T-cell (primary cell): ENCODE measurements around the gene SCT. TPM values are rescaled to one million over a fixed set of nuclear protein-coding genes. Genes with fewer than 3 reads are reported as not detected.
"Not testable (repeated sequence)": the region's sequence is repeated elsewhere in the genome, so short reads cannot be mapped to it uniquely, and the experiment has no call there.

Experiments used
- ATAC-seq, 4 experiments: fragments of 200-7000 bp in 3 of 4; fragments of 150-1000 bp in 1 of 4; cut with Tn5 transposase; replicated peaks in 1 of 4; 1 replicate in 3 of 4; 2 replicates in 1 of 4; pipeline ENCODE4 v1.10.0; 2021; ENCODE audit warnings: moderate library complexity in 3 of 4, mild to moderate bottlenecking in 2 of 4, moderate number of reproducible peaks in 1 of 4
- CTCF ChIA-PET, 2 donors: fragments of 300-600 bp; sonication (Branson Sonifier 250); formaldehyde crosslinking; loops; one replicate each; lab custom pipeline; 2022; ENCODE audit warnings: antibody characterized with exemption in 2 of 2; lab: Charles Lee
- POLR2A ChIA-PET, 2 donors: fragments of 300-600 bp; sonication (Branson Sonifier 250); formaldehyde crosslinking; loops; one replicate each; lab custom pipeline; 2022; ENCODE audit warnings: antibody characterized with exemption in 2 of 2; lab: Charles Lee
- DNase-seq, 35 experiments: peaks; one replicate each; pipeline versions ENCODE4 v3.0.0 to v3.0.0-alpha.2; 2013 to 2023
- H3K27ac ChIP-seq: one replicate; pipeline ENCODE4 v1.5.1; 2013; ENCODE audit warnings: low read length
- H3K27me3 ChIP-seq, 2 experiments: replicated peaks in 1 of 2; 1 replicate in 1 of 2; 2 replicates in 1 of 2; pipeline versions ENCODE4 v1.6.1 to v1.7.0; 2013; ENCODE audit warnings: low read length in 1 of 2, mixed read lengths in 1 of 2; ENCODE audit not compliant: control insufficient read depth in 2 of 2, insufficient read depth in 2 of 2; ENCODE audit errors: extremely low read depth in 1 of 2
- H3K36me3 ChIP-seq, 2 donors: 1 replicate in 1 of 2; 2 replicates in 1 of 2; pipeline versions ENCODE4 v1.6.1 to v1.7.0; 2013; ENCODE audit warnings: low read length in 1 of 2; ENCODE audit not compliant: control insufficient read depth in 2 of 2, insufficient read depth in 1 of 2; ENCODE audit errors: extremely low read depth in 1 of 2
- H3K4me1 ChIP-seq, 2 experiments: 1 replicate in 1 of 2; 2 replicates in 1 of 2; pipeline versions ENCODE4 v1.6.1 to v1.7.0; 2013; ENCODE audit warnings: low read length in 2 of 2, mixed read lengths in 1 of 2; ENCODE audit not compliant: insufficient read depth in 2 of 2, control insufficient read depth in 1 of 2; ENCODE audit errors: extremely low read depth in 1 of 2
- H3K4me3 ChIP-seq, 2 donors: 1 replicate in 1 of 2; 2 replicates in 1 of 2; pipeline versions ENCODE4 v1.5.1 to v1.7.0; 2013; ENCODE audit warnings: mild to moderate bottlenecking in 2 of 2, low read length in 1 of 2, moderate library complexity in 1 of 2; ENCODE audit not compliant: control insufficient read depth in 1 of 2; ENCODE audit errors: extremely low read depth in 1 of 2
- H3K9me3 ChIP-seq: 2 replicates; pipeline ENCODE4 v1.7.0; 2013
- H3K27ac Mint-ChIP-seq, 2 donors: one replicate each; pipeline ENCODE4 v1.8.0; 2020 to 2021; ENCODE audit warnings: mild to moderate bottlenecking in 2 of 2, mixed read lengths in 2 of 2
- H3K27me3 Mint-ChIP-seq, 2 donors: one replicate each; pipeline ENCODE4 v1.8.0; 2021 to 2022; ENCODE audit warnings: mixed read lengths in 2 of 2
- H3K36me3 Mint-ChIP-seq: one replicate; pipeline ENCODE4 v1.8.0; 2021; ENCODE audit warnings: mixed read lengths
- H3K4me1 Mint-ChIP-seq, 3 donors: one replicate each; pipeline ENCODE4 v1.8.0; 2020 to 2022; ENCODE audit warnings: mixed read lengths in 3 of 3, mild to moderate bottlenecking in 1 of 3
- H3K4me3 Mint-ChIP-seq, 3 donors: one replicate each; pipeline ENCODE4 v1.8.0; 2020 to 2022; ENCODE audit warnings: mild to moderate bottlenecking in 3 of 3, mixed read lengths in 3 of 3, moderate library complexity in 3 of 3
- H3K9me3 Mint-ChIP-seq, 3 donors: one replicate each; pipeline ENCODE4 v1.8.0; 2020 to 2022; ENCODE audit warnings: mixed read lengths in 3 of 3
- WGBS: methylation state at CpG from one replicate; pipeline ENCODE4 v1.1.5; 2013; ENCODE audit warnings: missing lambda C conversion rate; ENCODE audit not compliant: insufficient coverage; 5-methylcytosine and 5-hydroxymethylcytosine counted together
- total RNA-seq, 35 experiments: library from RNA in 6 of 35; stranded (reverse) in 6 of 35; fragments of 120-200 nt in 1 of 35; gene quantifications; one replicate each; pipeline versions ENCODE4 v1.2.1 to v1.2.4 and lab custom pipeline; 2013 to 2026

Gene SCT
- total RNA-seq, 5 donors from 2014 or later (not counting 1 experiment from before 2014, with no cell fraction given) = not detected

DNA sequence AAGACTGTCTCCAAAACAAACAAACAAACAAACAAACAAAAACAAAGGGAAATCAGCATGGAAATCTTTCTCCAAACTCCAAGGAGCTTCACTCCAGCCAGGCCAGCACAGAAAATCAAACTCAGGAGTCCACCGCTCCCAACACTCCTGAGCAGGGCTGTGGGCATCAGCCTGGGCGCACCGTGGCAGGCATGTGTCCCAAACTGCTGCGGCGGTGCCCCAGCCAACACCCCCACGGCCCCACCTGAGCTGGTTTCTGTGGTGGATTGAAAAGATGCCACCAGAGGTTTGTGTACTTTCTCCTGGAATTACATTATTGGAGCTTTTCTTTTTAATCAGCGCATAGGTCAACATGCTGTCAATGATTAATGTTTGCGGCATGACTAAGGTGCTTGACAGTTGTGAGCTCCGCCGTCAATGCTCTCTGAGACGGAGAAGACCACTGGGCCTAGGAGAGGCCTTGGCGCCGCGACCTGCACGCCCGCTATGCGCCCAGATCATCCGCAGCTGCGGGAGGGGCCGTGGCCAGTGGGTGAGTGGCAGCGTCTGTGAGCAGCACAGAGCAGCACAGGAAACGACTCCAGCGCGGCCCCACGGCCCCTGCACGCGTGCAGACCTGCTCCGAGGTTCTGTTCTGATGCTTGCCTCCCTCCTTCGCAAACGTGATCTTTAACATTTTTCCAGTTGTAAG, 28.2 kb upstream of the SCT start:
- no peaks in the 10 kb centered on the region for H3K9me3 Mint-ChIP-seq
- H3K27ac Mint-ChIP-seq = no peak overlapping the region
- no peaks in the 10 kb centered on the region for H3K4me1 Mint-ChIP-seq
- Histone ChIP-seq H3K9me3 (no peaks in the 10 kb centered on the region), H3K36me3 (peaks cover 18 to 36% of the 10 kb centered on the region in 2 donors), H3K4me1 (no peaks in the 10 kb centered on the region), H3K27me3 (no peaks in the 10 kb centered on the region), H3K4me3 (no peak overlapping the region), H3K27ac (no peak overlapping the region)
- DNase-seq (no peak), ATAC-seq (no peak)
- 97% methylated on average over 24 of the region's 30 CpGs for WGBS
- CTCF ChIA-PET = interaction anchor here in 1 of 2 donors (0.7 kb wide), 1 partner anchor 78 kb away, joined by 3 read pairs; no protein-coding TSS in a partner anchor
- no peak overlapping the region for H3K4me3 Mint-ChIP-seq
- POLR2A ChIA-PET = interaction anchor here in 1 of 2 donors (0.6 kb wide), 1 partner anchor 44 kb away, joined by 3 read pairs; no protein-coding TSS in a partner anchor
- H3K36me3 Mint-ChIP-seq = peaks cover 9% of the 10 kb centered on the region
- H3K27me3 Mint-ChIP-seq = no peaks in the 10 kb centered on the region

DNA sequence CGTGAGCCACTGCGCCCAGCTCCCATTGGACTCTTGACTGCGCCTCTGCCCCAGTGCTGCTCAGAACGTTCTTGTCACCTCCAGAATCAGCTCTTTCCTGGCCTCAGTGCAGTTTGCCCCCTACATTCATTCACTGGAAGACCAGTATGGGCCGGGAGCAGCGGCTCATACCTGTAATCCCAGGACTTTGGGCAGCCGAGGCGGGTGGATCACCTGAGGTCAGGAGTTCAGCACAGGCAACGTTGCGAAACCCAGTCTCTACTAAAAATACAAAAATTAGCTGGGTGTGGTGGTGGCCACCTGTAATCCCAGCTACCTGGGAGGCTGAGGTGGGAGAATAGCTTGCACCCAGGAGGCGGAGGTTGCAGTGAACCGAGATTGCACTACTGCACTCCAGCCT, 27.5 kb upstream of the SCT start:
- ATAC-seq, POLR2A ChIA-PET, DNase-seq, H3K27me3 Mint-ChIP-seq, H3K27ac Mint-ChIP-seq, H3K4me3 Mint-ChIP-seq, H3K4me3 ChIP-seq, H3K27me3 ChIP-seq, CTCF ChIA-PET, H3K9me3 ChIP-seq, H3K36me3 Mint-ChIP-seq, H3K27ac ChIP-seq, H3K4me1 Mint-ChIP-seq, H3K4me1 ChIP-seq, H3K9me3 Mint-ChIP-seq: not testable (repeated sequence)
- whole genome bisulfite sequencing = 96% methylated on average over 6 of the region's 12 CpGs
- H3K36me3 ChIP-seq = peaks cover 13 to 30% of the 10 kb centered on the region in 2 donors

DNA sequence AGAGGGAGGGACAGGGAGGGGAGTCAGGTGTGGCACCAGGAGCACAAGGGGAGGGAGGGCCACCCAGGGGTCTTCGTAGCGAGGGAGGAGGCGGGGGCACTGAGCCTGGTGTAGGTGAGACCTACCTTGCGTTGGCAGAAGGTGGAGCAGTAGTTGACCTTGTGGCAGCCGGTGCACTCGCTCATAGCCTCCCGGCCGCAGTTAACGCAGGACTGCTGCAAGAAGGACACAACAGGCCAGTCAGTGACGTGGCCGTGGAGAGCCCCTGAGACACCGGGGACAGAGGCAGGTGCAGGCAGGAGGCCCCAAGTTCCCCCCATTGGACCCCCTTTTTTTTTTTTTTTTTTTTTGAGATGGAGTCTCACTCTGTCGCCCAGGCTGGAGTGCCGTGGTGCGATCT, 26.9 kb upstream of the SCT start:
- Mint-ChIP-seq H3K36me3 (peaks cover 3% of the 10 kb centered on the region), H3K4me3 (no peak overlapping the region), H3K27ac (no peak overlapping the region), H3K27me3 (no peaks in the 10 kb centered on the region), H3K4me1 (no peaks in the 10 kb centered on the region), H3K9me3 (no peaks in the 10 kb centered on the region)
- Histone ChIP-seq H3K4me3 (no peak overlapping the region), H3K9me3 (no peaks in the 10 kb centered on the region), H3K4me1 (no peaks in the 10 kb centered on the region), H3K27ac (no peak overlapping the region), H3K36me3 (peaks cover 10 to 24% of the 10 kb centered on the region in 2 donors), H3K27me3 (no peaks in the 10 kb centered on the region)
- WGBS = 99% methylated on average over 9 of the region's 15 CpGs
- no peak for DNase-seq
- POLR2A ChIA-PET = no interaction called here
- CTCF ChIA-PET = no interaction called here
- ATAC-seq = peak in 1 of 4 experiments; percentile 22

DNA sequence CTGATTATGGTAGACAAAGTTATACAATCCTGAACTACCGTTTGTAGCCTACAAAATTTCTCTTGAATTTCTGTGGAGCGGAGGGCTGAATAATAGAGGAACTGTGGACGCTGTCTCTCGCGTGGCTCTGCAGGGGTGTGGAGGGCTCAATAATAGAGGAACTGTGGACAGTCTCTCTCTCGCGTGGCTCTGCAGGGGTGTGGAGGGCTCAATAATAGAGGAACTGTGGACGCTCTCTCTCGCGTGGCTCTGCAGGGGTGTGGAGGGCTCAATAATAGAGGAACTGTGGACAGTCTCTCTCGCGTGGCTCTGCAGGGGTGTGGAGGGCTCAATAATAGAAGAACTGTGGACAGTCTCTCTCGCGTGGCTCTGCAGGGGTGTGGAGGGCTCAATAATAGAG, 26.2 kb upstream of the SCT start:
- CTCF ChIA-PET, H3K4me3 ChIP-seq, ATAC-seq, H3K9me3 Mint-ChIP-seq, H3K4me1 ChIP-seq, H3K27ac Mint-ChIP-seq, H3K9me3 ChIP-seq, H3K27ac ChIP-seq, DNase-seq, H3K27me3 ChIP-seq, H3K4me1 Mint-ChIP-seq, H3K27me3 Mint-ChIP-seq, H3K36me3 Mint-ChIP-seq, H3K4me3 Mint-ChIP-seq: not testable (repeated sequence)
- 98% methylated on average over 13 of the region's 14 CpGs for WGBS
- peaks cover 7 to 24% of the 10 kb centered on the region in 2 donors for H3K36me3 ChIP-seq
- POLR2A ChIA-PET = interaction anchor here in 1 of 2 donors (0.6 kb wide), 1 partner anchor 73 kb away, joined by 3 read pairs; no protein-coding TSS in a partner anchor

DNA sequence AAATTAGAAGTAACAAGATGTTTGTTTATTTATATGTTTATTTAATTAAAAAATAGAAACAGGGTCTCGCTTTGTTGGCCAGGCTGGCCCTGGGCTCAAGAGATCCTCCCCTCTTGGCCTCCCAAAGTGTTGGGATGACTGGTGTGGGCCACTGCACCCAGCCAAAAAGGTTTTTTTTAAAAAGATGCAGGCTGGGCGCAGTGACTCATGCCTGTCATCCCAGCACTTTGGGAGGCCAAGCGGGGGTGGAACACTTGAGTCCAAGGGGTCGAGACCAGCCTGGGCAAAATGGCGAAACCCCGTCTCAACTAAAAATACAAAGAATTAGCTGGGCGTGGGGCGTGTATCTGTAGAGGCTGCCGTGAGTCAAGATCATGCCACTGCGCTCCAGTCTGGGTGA, 23.5 kb upstream of the SCT start:
- CTCF ChIA-PET = no interaction called here
- Mint-ChIP-seq H3K27ac (no peak overlapping the region), H3K4me3 (no peak overlapping the region), H3K9me3 (no peaks in the 10 kb centered on the region), H3K36me3 (peaks cover 8% of the 10 kb centered on the region), H3K4me1 (no peaks in the 10 kb centered on the region), H3K27me3 (no peaks in the 10 kb centered on the region)
- no peaks in the 10 kb centered on the region for H3K4me1 ChIP-seq
- ATAC-seq (no peak), DNase-seq (no peak)
- POLR2A ChIA-PET = no interaction called here
- no peak overlapping the region for H3K4me3 ChIP-seq
- WGBS = 100% methylated on average over 3 of the region's 10 CpGs
- no peak overlapping the region for H3K27ac ChIP-seq
- no peaks in the 10 kb centered on the region for H3K9me3 ChIP-seq
- H3K27me3 ChIP-seq = no peaks in the 10 kb centered on the region
- H3K36me3 ChIP-seq = peaks cover 7 to 17% of the 10 kb centered on the region in 2 donors

DNA sequence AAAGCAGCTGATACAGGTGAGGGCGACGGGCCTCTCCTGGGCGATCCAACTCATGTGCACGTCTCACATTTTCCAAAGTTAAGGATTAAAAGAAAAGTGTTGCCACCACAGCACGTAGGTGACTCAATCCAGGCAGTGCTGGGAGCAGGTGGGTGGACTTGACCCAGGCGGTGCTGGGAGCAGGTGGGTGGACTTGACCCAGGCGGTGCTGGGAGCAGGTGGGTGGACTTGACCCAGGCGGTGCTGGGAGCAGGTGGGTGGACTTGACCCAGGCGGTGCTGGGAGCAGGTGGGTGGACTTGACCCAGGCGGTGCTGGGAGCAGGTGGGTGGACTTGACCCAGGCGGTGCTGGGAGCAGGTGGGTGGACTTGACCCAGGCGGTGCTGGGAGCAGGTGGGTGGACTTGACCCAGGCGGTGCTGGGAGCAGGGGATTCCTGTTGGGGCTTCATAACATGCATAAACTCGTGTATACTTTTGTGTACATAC, 20.7 kb upstream of the SCT start:
- CTCF ChIA-PET, POLR2A ChIA-PET, H3K4me3 ChIP-seq, H3K27ac Mint-ChIP-seq, H3K4me1 ChIP-seq, H3K27ac ChIP-seq, H3K4me3 Mint-ChIP-seq, DNase-seq, H3K9me3 Mint-ChIP-seq, H3K9me3 ChIP-seq, H3K36me3 Mint-ChIP-seq, H3K27me3 ChIP-seq, H3K4me1 Mint-ChIP-seq, ATAC-seq, H3K27me3 Mint-ChIP-seq: not testable (repeated sequence)
- 100% methylated on average over 4 of the region's 14 CpGs for WGBS
- peaks cover 14 to 16% of the 10 kb centered on the region in 2 donors for H3K36me3 ChIP-seq
